Measurements from ENCODE around the gene ZNF141. TPM values are rescaled to one million over a fixed set of nuclear protein-coding genes. Genes with fewer than 3 reads are reported as not detected.

ZNF141 gene
- total and polyA plus RNA-seq, 2 of the 8 experiments (the other 6 are each of a cell fraction or from before 2014, with no cell fraction given), result 8.5 to 50.8 TPM

DNA sequence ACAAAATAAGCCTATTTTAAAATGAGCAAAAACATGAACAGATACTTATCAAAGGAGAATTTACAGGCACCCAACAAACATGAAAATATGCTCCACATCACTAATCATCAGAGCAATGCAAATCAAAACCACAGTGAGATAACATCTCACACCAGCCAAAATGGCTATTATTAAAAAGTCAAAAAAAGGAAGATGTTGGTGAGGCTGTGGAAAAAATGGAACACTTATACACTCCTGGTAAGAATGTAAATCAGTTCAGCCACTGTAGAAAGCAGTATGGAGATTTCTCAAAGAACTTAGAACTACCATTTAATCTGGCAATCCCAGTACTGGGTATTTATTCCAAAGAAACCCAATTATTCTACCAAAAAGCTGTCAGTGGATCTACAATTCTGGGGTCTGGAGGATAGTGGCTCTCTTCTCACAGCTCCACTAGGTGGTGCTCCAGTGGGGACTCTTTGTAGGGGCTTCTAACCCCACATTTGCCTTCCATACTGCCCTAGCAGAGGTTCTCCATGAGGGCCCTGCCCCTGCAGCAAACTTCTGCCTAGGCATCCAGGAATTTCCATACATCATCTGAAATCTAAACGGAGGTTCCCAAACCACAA, 23.2 kb upstream of the ZNF141 start:
- POLR2A ChIA-PET (ENCODE audit: partially characterized antibody), result interaction anchor here (0.7 to 1.3 kb wide), 4 partner anchors 9 to 101 kb away, joined by 3 to 5 read pairs (median 4); partner anchors contain the start of gene ZNF732
- no peak overlapping the region for H3K56ac ChIP-seq (replicated peaks; ENCODE audit: insufficient read length, low read depth, low read length)
- no peak overlapping the region for H2BK120ac ChIP-seq (replicated peaks; ENCODE audit: low read depth, low read length)
- H2BK12ac ChIP-seq (ENCODE audit: low read depth, low read length), result no peak overlapping the region
- no peak overlapping the region for H4K5ac ChIP-seq (ENCODE audit: insufficient read length, low read depth, low read length)
- H3K9me3 ChIP-seq (ENCODE audit: insufficient read depth in 2 of 2, low read depth in 1 of 2, low read length in 1 of 2), result peaks cover 12 to 22% of the 10 kb centered on the region in 2 experiments; a peak in 3 of 4 replicates
- H4K8ac ChIP-seq (ENCODE audit: extremely low read depth, insufficient read depth, low read length), result no peak overlapping the region
- DNase-seq (ENCODE audit: low read depth in 1 of 2, low spot score in 2 of 2) (no peak), FAIRE-seq (no peak)
- TF ChIP-seq RBBP5 (IDR thresholded peaks at IDR 0.05; ENCODE audit: borderline replicate concordance, low read depth, low read length) (no peak), RAD21 (IDR thresholded peaks at IDR 0.05 in 1 of 2, conservative IDR thresholded peaks at IDR 0.05 in 1 of 2; ENCODE audit: low read depth in 2 of 2, low read length in 2 of 2) (0 out of 4 replicates have a peak, but pooled peaks of 1 of the 2 experiments have one; percentile 19), RXRA (IDR thresholded peaks at IDR 0.05; ENCODE audit: insufficient read depth, low read depth, low read length) (no peak), SUZ12 (IDR thresholded peaks at IDR 0.05; ENCODE audit: low read length) (no peak)
- TF ChIP-seq, protein P1, sequence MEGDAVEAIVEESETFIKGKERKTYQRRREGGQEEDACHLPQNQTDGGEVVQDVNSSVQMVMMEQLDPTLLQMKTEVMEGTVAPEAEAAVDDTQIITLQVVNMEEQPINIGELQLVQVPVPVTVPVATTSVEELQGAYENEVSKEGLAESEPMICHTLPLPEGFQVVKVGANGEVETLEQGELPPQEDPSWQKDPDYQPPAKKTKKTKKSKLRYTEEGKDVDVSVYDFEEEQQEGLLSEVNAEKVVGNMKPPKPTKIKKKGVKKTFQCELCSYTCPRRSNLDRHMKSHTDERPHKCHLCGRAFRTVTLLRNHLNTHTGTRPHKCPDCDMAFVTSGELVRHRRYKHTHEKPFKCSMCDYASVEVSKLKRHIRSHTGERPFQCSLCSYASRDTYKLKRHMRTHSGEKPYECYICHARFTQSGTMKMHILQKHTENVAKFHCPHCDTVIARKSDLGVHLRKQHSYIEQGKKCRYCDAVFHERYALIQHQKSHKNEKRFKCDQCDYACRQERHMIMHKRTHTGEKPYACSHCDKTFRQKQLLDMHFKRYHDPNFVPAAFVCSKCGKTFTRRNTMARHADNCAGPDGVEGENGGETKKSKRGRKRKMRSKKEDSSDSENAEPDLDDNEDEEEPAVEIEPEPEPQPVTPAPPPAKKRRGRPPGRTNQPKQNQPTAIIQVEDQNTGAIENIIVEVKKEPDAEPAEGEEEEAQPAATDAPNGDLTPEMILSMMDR (IDR thresholded peaks at IDR 0.05; ENCODE audit: control extremely low read depth in 1 of 3, insufficient read depth in 1 of 3, low read depth in 1 of 3, low read length in 3 of 3), result peak; percentile 2 to 29 (median 17); a peak in 3 of 4 replicates
- TF ChIP-seq, protein P2, sequence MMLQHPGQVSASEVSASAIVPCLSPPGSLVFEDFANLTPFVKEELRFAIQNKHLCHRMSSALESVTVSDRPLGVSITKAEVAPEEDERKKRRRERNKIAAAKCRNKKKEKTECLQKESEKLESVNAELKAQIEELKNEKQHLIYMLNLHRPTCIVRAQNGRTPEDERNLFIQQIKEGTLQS (IDR thresholded peaks at IDR 0.05; ENCODE audit: insufficient read depth, low read depth, low read length), result no peak
- H3K79me1 ChIP-seq (ENCODE audit: low read depth, low read length), result no peaks in the 10 kb centered on the region
- H2BK5ac ChIP-seq (ENCODE audit: low read depth, low read length), result no peak overlapping the region
- no peak overlapping the region for H3K9ac ChIP-seq (replicated peaks in 1 of 4; ENCODE audit: extremely low read depth in 1 of 4, low read depth in 3 of 4, low read length in 3 of 4)
- no peak overlapping the region for H2BK20ac ChIP-seq (ENCODE audit: low read length)
- H3K4ac ChIP-seq (replicated peaks; ENCODE audit: insufficient read length, low read depth, low read length), result no peak overlapping the region
- no peaks in the 10 kb centered on the region for H3K4me1 ChIP-seq (replicated peaks in 1 of 4; ENCODE audit: control insufficient read depth in 3 of 4, insufficient read depth in 4 of 4, low read length in 3 of 4)
- no peak overlapping the region for H3K14ac ChIP-seq (ENCODE audit: insufficient read length)
- no peak overlapping the region for H2BK15ac ChIP-seq (ENCODE audit: low read length)
- H3K27me3 ChIP-seq (replicated peaks in 1 of 4; ENCODE audit: control insufficient read depth in 3 of 4, extremely low read depth in 1 of 4, insufficient read depth in 3 of 4, low read length in 3 of 4), result peaks cover 0 to 2% (median 0%) of the 10 kb centered on the region in 4 experiments; a peak in 1 of 7 replicates
- CTCF ChIA-PET (ENCODE audit: partially characterized antibody), result interaction anchor here (0.6 to 4.0 kb wide), 4 partner anchors 14 to 167 kb away, joined by 3 to 13 read pairs (median 3); no protein-coding TSS in a partner anchor
- H3K23ac ChIP-seq (ENCODE audit: insufficient read length), result no peak overlapping the region
- no peak overlapping the region for H3K4me3 ChIP-seq (ENCODE audit: extremely low read depth in 1 of 4, insufficient read depth in 2 of 4, low read depth in 3 of 4, low read length in 4 of 4)
- no peak overlapping the region for H3K18ac ChIP-seq (ENCODE audit: extremely low read depth, low read length)
- no peak overlapping the region for H2AFZ ChIP-seq (ENCODE audit: low read length)
- no peak overlapping the region for H2AK5ac ChIP-seq (ENCODE audit: low read depth, low read length)
- no peak overlapping the region for H3K27ac ChIP-seq (ENCODE audit: low read depth, low read length)
- no peaks in the 10 kb centered on the region for H3K79me2 ChIP-seq (ENCODE audit: control insufficient read depth in 1 of 2, insufficient read depth in 2 of 2, low read length in 2 of 2)
- no peak overlapping the region for H4K91ac ChIP-seq (replicated peaks; ENCODE audit: insufficient read length, low read length)
- H3K23me2 ChIP-seq (ENCODE audit: low read depth, low read length), result no peaks in the 10 kb centered on the region; the same call in 1 of the 2 replicates
- H3K36me3 ChIP-seq (ENCODE audit: control insufficient read depth in 2 of 4, insufficient read depth in 4 of 4, low read length in 3 of 4), result no peaks in the 10 kb centered on the region
- no peaks in the 10 kb centered on the region for H4K20me1 ChIP-seq (replicated peaks in 1 of 2; ENCODE audit: control insufficient read depth in 1 of 2, insufficient read depth in 2 of 2, low read length in 2 of 2)
- 81% methylated on average over 1 of the region's 1 CpG; no CpG with 5 or more reads in 1 of the 2 experiments for WGBS, 2 experiments (ENCODE audit: extremely low coverage in 1 of 2, insufficient coverage in 1 of 2, insufficient read length in 1 of 2, insufficient replicate concordance in 2 of 2, low coverage in 1 of 2, low lambda C conversion rate in 2 of 2, missing lambda C conversion rate in 1 of 2)
- H3K4me2 ChIP-seq (ENCODE audit: insufficient read depth in 1 of 2, low read depth in 2 of 2, low read length in 2 of 2), result no peak overlapping the region

Data from H1 (cell line).